Measurements from ENCODE around the gene MAB21L1. TPM values are rescaled to one million over a fixed set of nuclear protein-coding genes. Genes with fewer than 3 reads are reported as not detected.
A peak's percentile ranks its signal among the peaks of the same experiment; 100 is the strongest.

The MAB21L1 gene
- total RNA-seq = 0.94 TPM

DNA sequence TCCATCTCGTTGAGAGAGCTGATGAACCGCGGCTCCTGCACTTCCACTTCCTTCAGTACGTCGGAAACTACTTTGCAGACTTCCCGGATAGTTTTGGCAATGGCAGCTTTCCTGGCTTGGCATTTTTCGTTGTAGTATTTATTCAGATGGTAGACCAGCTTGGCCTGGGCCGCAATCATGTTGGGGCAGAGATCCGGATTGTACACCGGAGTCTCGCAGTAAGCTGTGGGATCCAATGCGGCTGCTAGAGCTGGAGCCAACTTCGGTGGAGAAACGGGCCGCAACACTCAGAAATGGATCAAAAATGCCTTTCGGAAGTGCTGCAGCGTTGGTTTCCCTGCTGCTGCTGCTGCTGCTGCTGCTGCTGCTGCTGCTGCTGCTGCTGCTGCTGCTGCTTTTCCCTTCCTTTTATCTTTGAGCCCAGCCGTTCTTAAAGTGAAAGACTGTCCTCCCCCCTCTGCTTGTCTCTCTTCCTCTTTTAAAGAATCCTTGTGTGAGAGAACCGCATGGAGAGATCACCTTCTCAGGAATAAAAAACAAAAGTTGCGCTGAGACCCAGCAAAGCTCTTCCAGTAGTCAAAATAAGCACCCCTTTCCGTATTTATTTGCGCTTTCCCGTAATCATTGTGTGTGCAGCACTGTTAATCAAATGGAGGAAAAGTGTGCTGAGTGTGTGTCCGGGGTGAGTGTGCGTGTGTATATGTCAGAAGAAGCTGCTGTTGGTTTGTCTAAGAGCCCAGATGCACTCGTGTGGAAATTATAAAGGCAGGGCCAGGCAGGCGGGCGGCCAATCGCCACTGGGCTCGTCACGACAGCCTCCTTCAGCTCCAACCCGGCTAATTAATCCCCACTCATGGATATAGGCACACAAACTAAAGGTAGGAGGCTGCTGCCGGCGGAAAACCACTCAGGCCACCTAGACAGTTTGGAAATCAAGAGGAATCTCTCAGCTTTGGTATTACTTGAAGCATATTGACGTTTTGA lies at the start of gene MAB21L1:
MAB21L1 (minus strand) TSS at position 730 of the 984 bp plus-strand sequence; CDS start at position 179, 551 bp downstream.
- DNase-seq = peak; percentile 49

DNA sequence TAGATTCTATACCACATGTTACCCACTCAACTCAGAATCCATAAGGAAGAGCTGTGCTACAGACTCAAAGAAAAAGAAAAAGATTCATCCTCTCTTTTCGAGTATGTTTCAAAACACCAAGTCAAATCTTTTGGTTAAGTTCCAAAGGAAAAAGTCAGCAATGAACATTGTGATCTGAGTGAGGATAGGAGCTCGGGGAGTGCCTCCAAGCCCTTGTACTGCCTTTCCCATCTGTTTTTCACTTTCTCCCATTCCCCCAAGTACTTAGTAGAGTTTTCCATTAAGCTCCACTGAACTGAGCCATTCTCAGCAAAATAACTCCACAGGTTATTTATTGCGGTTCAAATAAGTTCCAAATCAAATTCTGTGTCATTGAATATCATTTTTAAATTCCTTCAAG lies 47.7 kb upstream of the MAB21L1 start:
- DNase-seq = no peak

DNA sequence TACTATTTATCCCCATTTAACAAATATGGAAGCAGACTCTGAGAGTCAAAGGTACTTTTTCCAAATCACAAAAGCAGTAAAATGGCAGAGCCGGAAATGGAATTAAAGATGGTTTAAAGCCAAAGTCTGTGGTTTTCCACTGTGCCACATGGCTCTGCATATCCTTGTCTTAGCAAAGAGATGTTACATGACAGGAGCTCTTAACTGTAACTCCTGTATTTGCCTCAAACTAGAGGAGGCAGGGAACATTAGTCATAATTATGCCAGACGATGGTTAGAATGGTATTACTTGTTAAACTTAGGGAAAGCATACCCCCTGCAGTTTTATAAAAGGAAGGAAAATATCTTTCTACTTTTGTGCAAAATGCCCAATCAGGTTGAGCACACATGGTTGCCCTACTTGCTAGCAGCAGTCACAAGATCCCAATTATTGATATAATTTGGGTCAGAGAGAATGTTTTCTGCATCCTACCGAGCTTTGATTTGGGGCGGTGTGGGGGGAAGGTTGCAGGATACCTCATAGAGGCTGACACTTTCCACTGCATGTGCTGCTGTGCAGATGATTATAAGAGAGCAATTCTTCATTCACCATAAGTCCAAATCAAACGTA lies 42.0 kb upstream of the MAB21L1 start:
- no peak for DNase-seq

DNA sequence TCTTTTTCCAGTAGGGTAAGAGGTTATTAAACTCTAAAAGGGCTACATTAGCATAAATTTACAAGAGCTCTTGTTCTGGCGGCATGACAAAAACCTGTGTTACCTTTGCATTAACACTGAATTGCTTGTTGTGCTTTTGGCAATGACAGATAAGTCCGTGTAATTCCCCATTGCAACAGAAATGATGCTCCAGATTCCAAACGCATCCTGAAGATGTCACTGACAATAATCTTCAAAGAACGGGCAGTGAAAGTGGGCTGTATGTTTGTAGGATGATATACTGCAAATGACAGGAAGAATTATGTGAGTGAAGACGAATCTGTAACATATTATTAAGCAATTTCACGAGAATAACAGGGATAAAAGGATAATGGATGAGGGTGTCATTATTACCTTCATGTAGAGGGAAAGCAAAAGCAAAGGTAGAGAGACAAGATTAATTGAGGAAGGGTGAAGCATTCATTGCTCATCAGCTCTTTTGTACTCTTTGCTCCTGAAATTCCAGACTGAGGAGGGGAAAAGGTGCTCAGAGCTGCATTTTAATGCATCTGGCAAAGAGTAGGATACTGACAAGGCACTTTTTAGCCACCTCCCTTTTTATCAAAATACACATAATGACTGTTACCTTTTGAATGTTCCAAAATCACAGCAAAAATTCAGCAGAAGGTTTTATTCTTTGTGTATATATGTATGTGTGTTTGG lies 38.5 kb upstream of the MAB21L1 start:
- no peak for DNase-seq

DNA sequence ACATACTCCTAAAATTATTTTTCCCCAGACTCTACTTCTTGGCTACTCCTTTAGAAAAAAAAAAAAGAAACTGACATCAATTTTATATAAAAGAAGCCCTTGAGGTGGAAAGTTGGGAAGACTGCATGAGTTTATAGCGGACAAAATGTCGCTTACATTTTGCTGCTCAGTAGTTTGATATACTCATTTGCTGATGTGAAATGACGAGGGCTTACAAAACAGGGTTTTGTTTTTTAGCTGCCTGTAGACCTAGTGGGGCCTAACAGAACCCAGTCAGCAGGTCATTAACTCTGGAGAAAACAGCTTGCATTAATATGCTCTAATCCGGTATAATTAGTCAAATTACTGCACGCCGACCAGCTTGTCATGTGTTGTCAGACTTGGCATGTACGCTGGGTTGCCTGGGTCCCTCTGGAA lies 37.6 kb upstream of the MAB21L1 start:
- DNase-seq = no peak

DNA sequence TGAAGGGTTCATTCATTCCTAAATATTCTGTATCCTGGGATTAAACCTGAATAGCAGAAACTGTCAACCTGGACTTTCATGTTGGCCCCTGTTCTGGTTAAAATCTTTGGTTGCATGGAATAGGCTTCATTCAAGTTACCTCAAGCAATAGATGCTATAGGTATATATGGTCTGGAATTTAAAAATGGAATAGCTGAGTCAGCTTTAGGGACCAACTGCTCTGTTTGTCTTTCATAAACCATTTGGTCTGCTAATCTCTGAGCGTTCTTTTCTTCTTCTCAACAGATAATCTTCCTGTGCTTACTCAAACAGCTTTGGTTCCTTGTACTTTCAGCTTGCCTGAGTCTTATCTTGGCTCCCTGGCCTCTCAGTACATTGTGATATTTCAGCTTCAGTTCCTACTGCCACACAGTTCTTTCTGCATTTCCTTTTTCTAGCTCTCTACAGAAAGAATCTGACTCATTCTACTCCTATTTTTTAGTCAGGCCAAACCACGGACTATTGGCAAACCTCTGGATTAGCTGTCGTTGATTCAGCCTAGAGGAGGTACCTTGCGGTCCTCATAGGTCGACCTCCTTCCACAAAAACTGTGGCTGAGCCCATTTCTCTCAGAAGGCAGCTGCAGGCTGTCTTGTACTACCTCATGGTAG lies 35.9 kb upstream of the MAB21L1 start:
- no peak for DNase-seq

DNA sequence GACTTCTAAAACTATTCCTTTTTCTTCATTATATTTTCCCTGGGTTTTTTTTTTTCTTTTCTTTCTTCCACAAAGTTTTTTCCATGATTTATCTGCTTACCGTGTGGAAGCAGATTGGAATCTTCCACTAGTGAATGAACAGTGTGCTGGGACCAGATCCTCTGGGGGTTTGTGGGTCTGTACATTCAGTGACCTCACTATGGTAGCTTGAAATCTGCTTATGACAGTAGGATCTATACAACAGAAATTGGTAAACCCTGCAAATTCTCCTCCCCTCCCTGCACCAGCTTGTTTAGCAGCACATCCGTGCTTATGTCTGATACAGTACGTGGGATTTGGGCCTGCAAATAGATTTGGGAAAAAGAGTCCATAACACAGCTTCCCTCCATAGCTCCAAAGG lies 26.0 kb upstream of the MAB21L1 start:
- no peak for DNase-seq

DNA sequence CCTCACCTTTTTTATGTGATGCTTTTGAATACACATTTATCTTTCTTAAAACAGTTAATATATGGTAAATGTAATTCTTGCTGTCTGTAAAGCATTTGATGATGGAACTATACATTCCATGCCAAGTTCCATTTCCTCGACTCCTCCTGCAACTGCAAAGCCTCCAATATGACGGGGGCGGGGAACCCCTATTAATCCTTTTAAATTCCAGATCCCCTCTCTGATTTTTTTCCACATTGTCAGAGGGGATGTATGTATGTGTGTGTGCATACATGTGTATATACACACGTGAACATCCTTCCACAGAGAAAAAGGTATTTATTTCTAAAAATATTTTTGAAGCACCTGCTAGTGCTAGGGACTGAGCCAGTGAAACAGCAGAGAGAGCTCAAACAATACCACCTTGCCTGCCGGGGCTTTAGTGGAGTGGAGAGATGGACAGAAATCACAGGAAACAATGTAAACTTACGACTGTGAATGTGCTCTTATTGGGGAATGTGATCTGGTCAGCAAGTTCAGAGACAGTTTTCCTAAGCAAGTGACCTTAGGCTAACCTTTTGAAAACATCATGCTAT lies 25.3 kb upstream of the MAB21L1 start:
- no peak for DNase-seq

DNA sequence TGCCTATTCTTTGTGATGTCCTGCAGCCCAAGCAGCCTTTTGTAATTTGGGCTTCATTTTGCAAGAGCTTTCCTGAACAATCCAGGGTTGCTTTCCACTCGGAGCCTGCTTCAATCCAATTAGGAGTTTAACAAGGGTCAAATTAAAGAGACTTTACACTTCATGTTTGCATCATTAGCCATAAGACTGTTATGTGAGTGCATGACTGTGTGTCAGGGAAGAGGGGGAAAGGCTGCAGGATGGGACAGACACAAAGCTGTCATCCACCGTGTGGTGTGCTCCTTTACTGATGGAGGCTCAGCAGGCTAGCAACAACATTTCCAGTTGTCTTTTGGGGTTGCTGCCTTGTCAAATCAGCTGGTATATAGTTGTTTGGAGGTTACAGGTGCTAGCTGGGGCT lies 23.7 kb upstream of the MAB21L1 start:
- no peak for DNase-seq

DNA sequence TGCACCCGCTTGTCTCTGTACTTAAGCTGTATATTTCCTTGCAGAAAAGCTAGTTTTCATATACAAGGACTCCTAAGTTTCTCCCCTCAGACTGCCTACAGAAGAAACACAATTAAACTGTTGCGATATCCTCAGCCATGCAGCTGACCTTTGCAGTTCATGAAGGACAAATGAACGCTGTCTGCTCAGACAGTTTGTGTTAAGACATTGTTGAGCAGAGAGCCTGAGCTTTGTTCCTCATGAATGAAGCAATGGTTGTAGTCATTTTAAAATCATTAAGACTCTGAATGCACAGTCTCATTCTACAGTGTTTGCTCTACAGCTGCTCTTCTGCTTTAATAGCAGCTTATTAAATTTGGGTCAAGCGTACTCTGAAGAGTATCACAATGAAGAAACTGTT lies 23.2 kb upstream of the MAB21L1 start:
- no peak for DNase-seq

DNA sequence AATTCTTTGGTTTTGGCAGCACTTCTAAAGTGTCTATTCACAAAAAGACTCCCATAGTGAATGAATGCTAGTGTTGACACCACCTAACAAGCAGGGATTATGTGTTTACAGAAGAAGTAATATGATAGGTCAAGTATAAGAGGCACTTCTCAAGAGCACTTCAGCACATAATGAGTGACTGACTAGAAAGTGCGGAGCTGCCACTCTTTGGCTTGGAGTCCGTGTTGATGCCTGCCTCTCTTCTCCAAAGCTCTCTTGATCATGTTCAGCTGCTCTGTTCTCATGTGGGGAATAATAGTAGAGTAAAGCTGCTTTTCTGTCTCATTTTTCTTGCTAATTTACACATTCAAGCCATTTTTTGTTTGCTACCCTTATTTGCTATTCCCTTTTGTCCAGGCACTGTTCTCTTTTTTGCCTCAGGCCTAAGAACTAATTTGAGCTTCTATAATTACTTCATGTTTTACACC lies 22.7 kb upstream of the MAB21L1 start:
- DNase-seq = no peak

DNA sequence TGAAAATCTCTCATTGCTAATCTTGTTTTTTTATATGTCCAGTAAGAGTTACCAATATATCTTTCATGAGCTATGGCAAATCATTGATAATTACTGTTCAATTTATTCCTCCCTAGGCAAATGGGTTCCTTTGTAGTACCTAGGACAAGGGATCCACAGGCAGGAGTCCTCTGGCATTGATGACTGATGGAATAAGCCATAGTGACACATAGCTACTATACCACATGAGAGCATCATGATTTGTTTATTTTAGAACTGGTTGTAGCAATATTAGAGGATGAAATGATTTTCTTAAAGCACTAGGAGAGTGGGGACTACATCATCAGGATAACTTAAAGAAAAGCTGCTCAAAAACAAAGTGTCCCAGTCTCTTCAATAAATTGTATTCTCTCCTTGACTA lies 21.7 kb upstream of the MAB21L1 start:
- no peak for DNase-seq

DNA sequence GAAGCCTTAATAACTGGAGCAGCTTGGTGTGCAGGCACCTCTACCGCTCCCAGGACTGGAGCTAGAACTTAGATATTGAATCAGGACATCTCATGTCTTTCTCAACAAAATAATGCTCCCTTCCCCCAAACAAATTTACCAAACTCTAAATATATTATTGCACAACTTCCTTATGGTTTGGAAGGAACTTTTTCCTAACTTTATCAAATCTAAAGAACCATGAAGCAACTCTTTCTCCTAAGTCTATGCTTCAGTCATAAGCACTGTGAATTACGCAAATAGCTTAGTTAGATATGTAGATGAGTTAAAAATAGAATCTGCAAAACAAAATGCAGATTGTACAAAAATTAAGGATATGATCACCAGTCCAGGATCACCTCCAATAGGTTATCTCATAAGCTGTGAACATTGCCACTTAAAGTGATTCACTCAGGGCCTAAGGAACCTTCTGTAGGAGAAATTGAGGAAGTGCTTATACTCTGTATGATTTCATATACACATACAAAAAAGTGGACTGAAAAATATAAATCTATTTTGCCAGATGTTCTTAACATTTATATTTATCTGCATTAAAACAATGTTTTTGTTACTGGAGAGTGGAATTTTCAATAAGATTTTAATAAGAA lies 20.4 kb upstream of the MAB21L1 start:
- DNase-seq = no peak

DNA sequence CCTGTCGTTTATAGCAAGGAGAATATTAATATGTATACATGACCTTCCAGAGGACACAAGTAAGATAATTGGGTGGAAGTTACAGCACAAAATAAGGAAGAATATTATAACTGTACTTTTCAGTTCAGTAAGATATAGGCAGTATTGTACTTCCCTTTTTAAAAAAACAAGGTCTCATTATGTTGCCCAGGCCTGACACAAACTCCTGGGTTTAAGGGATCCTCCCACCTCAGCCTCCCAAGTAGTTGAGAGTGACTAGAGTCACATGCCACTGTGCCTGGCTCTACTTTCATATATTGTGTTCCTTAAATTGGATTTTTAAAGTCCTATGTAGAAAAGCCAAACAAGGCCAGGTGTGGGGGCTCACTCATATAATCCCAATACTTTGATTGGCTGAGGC lies 19.5 kb upstream of the MAB21L1 start:
- DNase-seq = no peak

DNA sequence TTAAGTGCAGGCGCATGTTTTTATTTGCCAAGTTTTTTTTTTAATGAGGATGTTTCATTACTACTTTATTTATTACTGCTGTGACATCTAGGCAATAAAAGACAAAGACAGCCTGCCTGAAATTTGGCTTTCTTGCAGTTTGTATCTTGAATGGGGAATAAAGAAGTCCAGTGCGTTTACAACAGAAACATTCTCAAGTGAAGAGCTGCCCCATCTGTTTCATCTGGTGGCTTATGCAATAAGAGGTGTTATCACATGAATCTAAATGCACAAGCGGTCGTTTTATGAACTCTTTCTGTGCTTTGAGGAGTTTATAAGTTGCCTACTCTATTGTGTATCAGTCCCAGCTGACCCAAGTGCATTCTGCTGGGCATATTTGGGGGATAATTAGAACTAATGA lies 12.6 kb upstream of the MAB21L1 start:
- no peak for DNase-seq

DNA sequence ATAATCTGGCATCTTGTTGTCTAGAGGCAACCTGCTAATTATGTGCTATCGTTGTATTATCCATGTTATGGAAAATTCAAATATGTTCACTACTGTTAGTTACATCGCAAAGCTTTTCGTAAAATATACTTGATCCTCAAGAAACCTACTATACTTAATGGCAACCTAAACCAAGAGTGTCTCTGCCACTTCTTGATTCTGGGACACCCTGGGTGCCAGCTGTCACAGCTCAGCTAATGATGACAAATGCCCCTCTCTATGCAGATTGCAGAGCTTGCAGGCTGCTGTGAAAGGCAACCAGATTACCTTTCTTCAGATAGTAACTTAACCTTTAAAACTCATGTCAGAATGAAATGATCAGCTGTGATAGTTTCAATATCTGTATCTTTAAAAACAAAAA lies 8.9 kb upstream of the MAB21L1 start:
- DNase-seq = no peak

DNA sequence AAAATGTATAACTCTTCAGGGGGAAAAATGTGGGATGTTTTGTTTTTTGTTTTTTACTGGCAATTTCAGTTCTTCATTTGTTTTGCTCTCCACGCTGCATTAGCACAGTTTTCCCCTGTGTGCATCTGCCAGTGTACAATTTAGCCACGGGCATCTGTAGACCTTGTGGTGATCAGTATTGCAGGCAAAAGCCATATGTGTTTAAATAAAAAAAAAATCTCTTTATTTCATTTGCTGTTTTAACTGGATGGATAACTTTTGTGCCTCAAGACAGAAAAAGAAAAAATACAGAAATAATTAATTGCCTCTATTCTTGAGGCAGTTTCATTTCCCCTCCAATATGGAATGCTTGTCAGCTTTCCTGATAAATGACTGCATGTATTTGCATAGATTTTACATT lies 7.9 kb upstream of the MAB21L1 start:
- DNase-seq = no peak

DNA sequence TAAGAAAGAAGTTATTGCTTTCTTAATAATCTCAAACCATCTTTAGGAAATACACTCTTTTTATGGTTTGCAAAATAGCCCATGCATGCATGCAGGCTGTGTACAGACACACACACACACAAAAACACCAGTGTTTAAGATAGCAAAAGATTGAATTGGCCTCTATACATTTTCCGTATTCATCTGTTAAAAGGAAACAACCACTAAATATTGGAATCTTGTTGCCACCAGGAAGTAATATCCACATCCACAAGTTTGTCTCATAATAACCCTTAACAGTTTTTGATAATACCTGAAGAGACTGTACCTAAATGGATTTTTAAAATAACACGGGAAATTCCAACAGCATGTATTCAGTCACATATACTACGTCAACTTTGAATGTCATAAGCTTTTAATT lies 7.3 kb upstream of the MAB21L1 start:
- no peak for DNase-seq

DNA sequence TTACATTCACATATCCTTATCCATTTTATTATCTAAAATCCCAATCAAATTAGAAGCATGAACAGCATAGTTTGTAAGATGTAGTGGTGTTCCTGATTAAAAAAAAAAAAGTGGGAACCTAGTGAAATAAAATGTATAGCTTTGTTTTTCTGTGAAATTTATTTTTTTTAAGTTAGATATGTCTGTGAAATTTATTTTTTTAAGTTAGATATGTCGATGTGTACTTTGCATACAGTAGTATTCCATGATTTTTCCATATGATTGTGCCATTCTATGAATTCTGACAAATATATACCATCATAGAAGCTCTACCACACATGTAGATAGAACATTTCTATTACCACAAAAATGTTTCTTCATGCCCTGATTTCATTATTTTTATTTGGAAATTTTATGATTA lies 6.0 kb upstream of the MAB21L1 start:
- DNase-seq = no peak

DNA sequence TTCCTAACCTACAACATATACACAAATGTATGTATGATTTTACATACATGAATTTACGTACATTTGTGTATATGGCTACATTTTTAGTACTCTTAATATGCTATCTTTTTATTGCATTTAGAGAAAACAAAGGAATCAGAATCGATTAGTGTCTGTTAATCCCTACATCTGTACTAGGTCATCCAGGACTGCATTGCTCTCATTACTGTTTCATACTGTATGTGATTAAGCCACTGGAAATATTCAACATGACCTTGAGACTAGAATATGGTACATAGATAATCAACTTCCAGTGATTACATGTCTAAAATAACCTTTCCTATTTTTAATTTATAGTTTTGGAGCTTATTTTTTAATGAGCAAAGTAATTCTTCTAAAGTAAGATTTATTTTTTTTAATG lies 5.3 kb upstream of the MAB21L1 start:
- no peak for DNase-seq

DNA sequence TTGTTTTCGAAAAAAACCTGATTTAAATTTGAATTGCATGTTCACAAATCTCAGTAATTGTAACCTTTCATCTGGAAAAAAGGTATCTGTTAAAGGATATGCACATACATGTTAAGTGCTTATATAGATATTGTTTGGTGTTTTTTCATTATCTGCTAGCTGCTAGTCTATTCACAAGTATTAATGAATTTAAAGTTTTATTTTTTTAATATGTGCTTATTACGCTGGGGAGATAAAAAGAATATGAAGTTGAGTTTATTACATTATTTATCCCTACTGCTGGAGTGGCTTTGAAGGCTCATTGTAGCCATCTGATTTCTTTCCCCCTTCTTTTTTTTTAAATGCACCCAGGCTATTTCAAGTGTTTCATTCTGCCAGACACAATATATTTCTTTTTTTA lies 3.9 kb upstream of the MAB21L1 start:
- DNase-seq = no peak

DNA sequence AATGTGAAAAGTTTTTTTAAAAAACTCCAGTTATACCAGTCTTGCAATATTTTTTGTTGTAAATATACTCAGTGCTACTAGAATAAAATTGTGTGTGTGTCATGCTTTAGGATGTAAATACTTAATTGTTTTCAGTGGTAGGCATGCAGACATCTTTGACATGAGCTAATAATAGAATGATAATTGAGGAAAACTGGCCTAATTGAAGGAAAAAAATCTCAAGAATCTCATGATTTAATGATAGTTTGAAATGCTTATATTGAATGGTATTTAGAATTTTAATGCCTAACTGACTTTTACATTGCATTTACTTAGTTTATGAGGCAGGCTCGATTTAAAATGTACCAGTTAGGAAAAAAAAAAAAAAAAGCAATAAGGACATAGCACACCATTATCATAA lies 3.2 kb upstream of the MAB21L1 start:
- DNase-seq = no peak

Data from occipital lobe (tissue), 2 donors.